Breast epithelium (tissue), 3 donors: ENCODE data around the gene NUAK2.

Experiments
- CTCF ChIP-seq, 3 donors: fragments of 450-650 bp; IDR thresholded peaks; one replicate each; pipeline ENCODE4 v1.5.1; 2016 to 2017; ENCODE audit warnings: antibody characterized with exemption in 3 of 3, mild to moderate bottlenecking in 3 of 3, moderate library complexity in 3 of 3
- POLR2A ChIP-seq: fragments of 450-650 bp; IDR thresholded peaks from one replicate; pipeline ENCODE4 v1.6.1; 2016; ENCODE audit warnings: antibody characterized with exemption, mild to moderate bottlenecking, moderate library complexity

- TF ChIP-seq CTCF (IDR thresholded peaks at IDR 0.05) (peak; percentile 67 to 78 (median 74)), POLR2A (no peak)
These were observed 32.9 kb upstream of the NUAK2 start for GRCh38 chr1:205354259-205355074.
